GOT3 (cell line): ENCODE data around the gene C1orf87.

Source experiments
- DNase-seq: peaks from one replicate; lab custom pipeline; 2025; ENCODE audit warnings: mixed read lengths; lab: John Stamatoyannopoulos, UW

C1orf87 gene

DNA sequence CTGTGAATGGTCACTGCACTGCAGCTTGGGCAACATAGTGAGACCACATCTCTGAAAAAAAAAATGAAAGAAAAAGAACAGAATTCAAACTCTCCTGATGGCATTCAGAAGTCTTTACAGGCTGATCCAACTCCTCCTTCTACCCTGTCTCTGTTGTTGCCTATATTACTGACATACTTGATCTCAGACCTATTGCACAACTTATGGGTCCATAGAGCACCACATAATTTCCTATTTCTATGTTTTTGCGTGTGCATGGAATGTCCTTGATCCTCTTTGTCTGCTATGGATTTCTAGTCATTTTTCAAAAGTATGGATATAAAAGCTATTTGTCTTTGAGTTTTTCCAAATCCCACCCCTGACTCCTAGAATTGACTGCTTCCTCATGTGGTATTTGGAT is 124.6 kb downstream of the C1orf87 start:
- no peak for DNase-seq

DNA sequence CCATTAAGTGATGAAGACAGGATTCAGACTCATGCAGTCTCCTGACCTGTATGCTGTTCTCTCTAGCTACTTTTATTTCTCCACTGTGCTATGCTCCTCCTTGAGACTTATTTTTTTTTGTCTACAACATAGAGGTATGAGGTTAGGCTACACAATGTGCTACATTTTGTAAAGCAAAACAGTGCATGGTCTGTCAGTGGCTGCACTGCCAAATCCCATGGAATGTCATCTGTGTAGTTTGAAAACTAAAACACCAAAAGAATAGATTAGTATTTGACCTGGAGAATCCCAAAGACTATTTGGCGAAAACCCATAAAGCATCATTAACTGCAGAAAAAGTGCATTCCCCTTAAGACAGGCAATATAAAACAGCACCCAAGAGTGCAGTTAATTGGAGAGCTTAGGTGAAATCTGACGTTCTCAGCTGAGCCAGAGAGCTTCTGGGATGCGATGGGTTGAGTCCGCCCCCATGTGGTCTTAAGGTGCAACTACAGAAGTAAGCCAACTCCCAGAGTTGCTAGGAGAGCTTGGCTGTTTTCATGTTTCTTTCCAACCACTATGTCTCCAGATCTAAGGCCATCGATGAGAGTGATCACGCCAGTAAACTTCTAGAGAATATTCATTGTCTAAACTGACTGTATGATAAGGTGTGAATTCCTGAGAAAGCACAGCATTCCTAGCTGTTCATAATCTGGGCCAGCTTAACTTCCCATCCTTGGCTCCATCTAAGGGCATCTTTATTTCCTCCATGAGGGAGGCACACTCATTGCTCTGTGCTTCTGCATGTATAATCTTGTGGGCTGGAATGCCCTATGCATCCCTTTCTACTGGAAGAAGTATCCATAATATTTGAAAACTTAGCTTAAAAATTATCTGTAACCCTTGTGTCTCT is 126.3 kb downstream of the C1orf87 start:
- DNase-seq: no peak

DNA sequence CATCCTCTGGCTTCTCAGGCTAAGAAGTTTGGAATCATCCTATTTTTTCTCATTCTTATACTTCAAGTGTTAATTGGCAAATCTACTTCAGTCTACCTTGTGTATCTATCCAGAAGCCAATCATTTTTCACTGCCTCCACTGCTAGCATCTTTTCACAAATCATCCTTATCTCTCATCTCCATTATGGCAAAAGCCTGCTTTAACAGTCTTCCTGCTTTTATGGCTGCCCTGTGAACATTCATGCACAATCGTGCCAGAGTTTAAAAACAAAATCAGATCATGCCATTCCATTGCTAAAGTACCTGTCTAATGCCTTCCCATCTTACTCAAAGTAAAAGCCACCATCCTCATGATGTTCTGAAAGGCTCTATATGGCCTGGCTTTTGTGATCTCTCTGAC is 127.8 kb downstream of the C1orf87 start:
- DNase-seq: no peak
